GM12878 (cell line): ENCODE measurements around the gene CDK11A. TPM values are rescaled to one million over a fixed set of nuclear protein-coding genes. Genes with fewer than 3 reads are reported as not detected.

Source experiments
- ATAC-seq: fragments of 200-7000 bp; cut with Tn5 transposase; 3 replicates; pipeline ENCODE4 v1.9.1; 2020; ENCODE audit warnings: mild to moderate bottlenecking, moderate library complexity
- BruUV-seq: library from RNA; stranded (reverse); fragments of 400-500 nt; replicated peaks from 2 replicates; lab custom pipeline; 2021; lab: Mats Ljungman, UMichigan
- CTCF ChIA-PET: fragments of 300-600 bp; sonication (Branson Sonifier 250); formaldehyde crosslinking; extraction: SDS; loops from one replicate; lab custom pipeline; 2021; ENCODE audit warnings: inconsistent platforms; lab: Yijun Ruan, JAX
- POLR2A ChIA-PET: fragments of 350-600 bp; formaldehyde crosslinking; extraction: SDS; loops from one replicate; lab custom pipeline; 2021; ENCODE audit warnings: inconsistent platforms; lab: Charles Lee
- RAD21 ChIA-PET: fragments of 300-600 bp; sonication (Branson Sonifier 250); formaldehyde crosslinking; loops from one replicate; lab custom pipeline; 2023; ENCODE audit warnings: antibody characterized with exemption; ENCODE audit not compliant: unreplicated experiment; lab: Charles Lee
- SMC1A ChIA-PET: fragments of 300-600 bp; sonication (Branson Sonifier 250); formaldehyde crosslinking; loops from one replicate; lab custom pipeline; 2023; ENCODE audit not compliant: unreplicated experiment, uncharacterized antibody; lab: Charles Lee
- DNase-seq: peaks from one replicate; pipeline ENCODE4 v3.0.0-alpha.2; 2011; ENCODE audit warnings: low read depth, low spot score
- FAIRE-seq: peaks from 3 replicates; lab custom pipeline; 2011; peaks lifted over from hg19 to GRCh38; lab: Jason Lieb, UNC
- H2AFZ ChIP-seq: 2 replicates; pipeline ENCODE4 v1.6.0; 2011; ENCODE audit warnings: low read depth, low read length, control low read depth; ENCODE audit not compliant: control insufficient read depth
- H3K27ac ChIP-seq: 2 replicates; pipeline ENCODE4 v1.5.1; 2011; ENCODE audit warnings: control low read depth; ENCODE audit not compliant: control insufficient read depth, insufficient read depth
- H3K27me3 ChIP-seq, 2 experiments: replicated peaks in 1 of 2; 2 replicates each; pipeline versions ENCODE4 v1.6.0 to v1.6.1; 2011; ENCODE audit warnings: low read length in 1 of 2; ENCODE audit not compliant: control insufficient read depth in 2 of 2, insufficient read depth in 2 of 2
- H3K36me3 ChIP-seq, 2 experiments: 2 replicates each; pipeline ENCODE4 v1.5.1; 2011; ENCODE audit warnings: low read length in 1 of 2; ENCODE audit not compliant: control insufficient read depth in 2 of 2, insufficient read depth in 2 of 2
- H3K4me1 ChIP-seq: 2 replicates; pipeline ENCODE4 v1.6.1; 2011; ENCODE audit warnings: mild to moderate bottlenecking, low read length, moderate library complexity, mixed read lengths; ENCODE audit not compliant: control insufficient read depth, insufficient read depth
- H3K4me2 ChIP-seq: 2 replicates; pipeline ENCODE4 v1.6.0; 2011; ENCODE audit warnings: control low read depth; ENCODE audit not compliant: control insufficient read depth, insufficient read depth
- H3K4me3 ChIP-seq: fragments of 200-600 bp; sonication (generic); 2 replicates; pipeline ENCODE4 v1.5.1; 2016
- H3K79me2 ChIP-seq: 2 replicates; pipeline ENCODE4 v1.6.0; 2011; ENCODE audit warnings: low read length; ENCODE audit not compliant: control insufficient read depth, insufficient read depth
- H3K9ac ChIP-seq: 2 replicates; pipeline ENCODE4 v1.8.0; 2011; ENCODE audit warnings: low read length, control low read depth, mixed read lengths; ENCODE audit not compliant: control insufficient read depth, insufficient read depth
- H3K9me3 ChIP-seq: replicated peaks from 3 replicates; pipeline ENCODE4 v1.5.1; 2011; ENCODE audit warnings: mild to moderate bottlenecking, low read length; ENCODE audit not compliant: control insufficient read depth, insufficient read depth
- H4K20me1 ChIP-seq: 2 replicates; pipeline ENCODE4 v1.6.0; 2011; ENCODE audit not compliant: control insufficient read depth, insufficient read depth
- BHLHE40 ChIP-seq, 2 experiments: fragments of 450-650 bp in 1 of 2; IDR thresholded peaks; 2 replicates each; pipeline ENCODE4 v1.6.1; 2011 to 2017; ENCODE audit warnings: low read depth in 2 of 2, borderline replicate concordance in 1 of 2, improper control_type of control experiment in 1 of 2, low read length in 1 of 2, mild to moderate bottlenecking in 1 of 2
- MTA2 ChIP-seq: fragments of 450-650 bp; IDR thresholded peaks from 2 replicates; pipeline ENCODE4 v1.6.1; 2016; ENCODE audit warnings: low read depth, mild to moderate bottlenecking, moderate library complexity
- PAX8 ChIP-seq: fragments of 450-650 bp; IDR thresholded peaks from 2 replicates; pipeline ENCODE4 v1.6.1; 2017; ENCODE audit warnings: mild to moderate bottlenecking, moderate library complexity
- PML ChIP-seq: IDR thresholded peaks from 2 replicates; pipeline ENCODE4 v1.6.1; 2012; ENCODE audit warnings: low read length, inconsistent platforms
- RCOR1 ChIP-seq: conservative IDR thresholded peaks from 2 replicates; pipeline ENCODE4 v1.6.1; 2012; ENCODE audit warnings: low read depth, low read length, improper control_type of control experiment
- SP1 ChIP-seq: IDR thresholded peaks from one replicate; pipeline ENCODE4 v1.6.1; 2011; ENCODE audit warnings: low read depth, low read length
- SUPT20H ChIP-seq: IDR thresholded peaks from 2 replicates; pipeline ENCODE4 v1.6.1; 2011; ENCODE audit warnings: low read depth, mild to moderate bottlenecking, low read length, moderate library complexity, borderline replicate concordance; ENCODE audit not compliant: control insufficient read depth
- TARDBP ChIP-seq: IDR thresholded peaks from 2 replicates; pipeline ENCODE4 v1.6.1; 2016; ENCODE audit warnings: borderline replicate concordance
- TBL1XR1 ChIP-seq: IDR thresholded peaks from 2 replicates; pipeline ENCODE4 v1.6.1; 2012; ENCODE audit warnings: low read depth, low read length, improper control_type of control experiment
- WRNIP1 ChIP-seq: IDR thresholded peaks from 2 replicates; pipeline ENCODE4 v1.6.1; 2011; ENCODE audit warnings: low read depth, low read length, improper control_type of control experiment, borderline replicate concordance
- ZBTB33 ChIP-seq: fragments of 450-650 bp; IDR thresholded peaks from 2 replicates; pipeline ENCODE4 v1.6.1; 2017; ENCODE audit warnings: mild to moderate bottlenecking
- ZNF217 ChIP-seq: fragments of 450-650 bp; IDR thresholded peaks from 2 replicates; pipeline ENCODE4 v1.6.1; 2017; ENCODE audit warnings: antibody characterized with exemption, mild to moderate bottlenecking
- WGBS: methylation state at CpG from one replicate; pipeline ENCODE4 v1.1.6; 2016; ENCODE audit warnings: low lambda C conversion rate; ENCODE audit not compliant: insufficient replicate concordance, insufficient coverage; ENCODE audit errors: missing lambda C conversion rate; 5-methylcytosine and 5-hydroxymethylcytosine counted together
- in situ Hi-C: fragments of 300-500 bp; cut with MboI; formaldehyde crosslinking; loops from 9 replicates; pipeline ENCODE4 v1.14.3; 2018; ENCODE audit warnings: mixed read lengths
- intact Hi-C: fragments of 100-400 bp; cut with micrococcal nuclease; formaldehyde crosslinking; loops from one replicate; pipeline ENCODE4 v1.14.2; 2022; ENCODE audit not compliant: unreplicated experiment
- polyA plus RNA-seq, 11 experiments: library from polyadenylated mRNA; depleted of rRNA in 4 of 11; unstranded in 6 of 11; stranded (reverse) in 5 of 11; fragments of >200 nt; fragmentation: Nextera tagmentation in 4 of 11; fragmentation: Illumina TruSeq in 1 of 11; extraction: Ambion mirVana in 4 of 11; extraction: Trizol in 1 of 11; gene quantifications; 1 replicate in 1 of 11; 2 replicates in 10 of 11; pipeline versions ENCODE4 v1.2.1 to v1.2.3, GENCODE V29; 2011 to 2016; ENCODE audit warnings: inconsistent platforms in 2 of 11, missing spikeins in 2 of 11, low read depth in 1 of 11
- total RNA-seq, 4 experiments: library from RNA; depleted of rRNA in 3 of 4; stranded (reverse); fragments of >200 nt in 3 of 4; fragmentation: Illumina TruSeq in 1 of 4; extraction: Trizol in 1 of 4; gene quantifications; 2 replicates each; pipeline versions ENCODE4 v1.2.1 to v1.2.3, GENCODE V29; 2013 to 2021
- TF ChIP-seq, protein P1 (sequence below): IDR thresholded peaks from 2 replicates; pipeline ENCODE4 v1.6.1; 2011; ENCODE audit warnings: low read depth, low read length, improper control_type of control experiment, borderline replicate concordance
- TF ChIP-seq, protein P2 (sequence below): fragments of 450-650 bp; formaldehyde crosslinking; IDR thresholded peaks from 2 replicates; pipeline ENCODE4 v1.5.0; 2022; ENCODE audit warnings: mild to moderate bottlenecking, missing genetic modification characterization
- TF ChIP-seq, protein P3 (sequence below): IDR thresholded peaks from 2 replicates; pipeline ENCODE4 v1.6.1; 2012; ENCODE audit warnings: low read depth, low read length, improper control_type of control experiment

The CDK11A gene
- total and polyA plus RNA-seq, 10 of the 15 experiments (the other 5 are each of a cell fraction or from before 2014, with no cell fraction given) = 5.1 to 46.0 (median 25.9) TPM

GRCh38 chr1:1748686-1749321 is 24.6 kb upstream of the CDK11A start:
- no peak overlapping the region for H2AFZ ChIP-seq
- no peaks in the 10 kb centered on the region for H3K9me3 ChIP-seq
- no peak overlapping the region for H3K27ac ChIP-seq
- H3K4me3 ChIP-seq = no peak overlapping the region
- ATAC-seq (no peak), DNase-seq (no peak), FAIRE-seq (no peak)
- H3K79me2 ChIP-seq = no peaks in the 10 kb centered on the region
- H3K36me3 ChIP-seq = peaks cover 0 to 8% of the 10 kb centered on the region in 2 experiments; a peak in 2 of 4 replicates
- in situ Hi-C loops (no loop called here), intact Hi-C loops (no loop called here)
- H3K9ac ChIP-seq = no peak overlapping the region
- SMC1A ChIA-PET = no interaction called here
- RAD21 ChIA-PET = no interaction called here
- H3K4me1 ChIP-seq = no peaks in the 10 kb centered on the region
- POLR2A ChIA-PET = no interaction called here
- H3K4me2 ChIP-seq = no peak overlapping the region
- no TSS peak for BruUV-seq
- no peaks in the 10 kb centered on the region for H3K27me3 ChIP-seq
- no peaks in the 10 kb centered on the region for H4K20me1 ChIP-seq
- WGBS = 62% methylated on average over 18 of the region's 18 CpGs
- CTCF ChIA-PET = no interaction called here
- no peak for TF ChIP-seq TBL1XR1
- TF ChIP-seq, protein P1, sequence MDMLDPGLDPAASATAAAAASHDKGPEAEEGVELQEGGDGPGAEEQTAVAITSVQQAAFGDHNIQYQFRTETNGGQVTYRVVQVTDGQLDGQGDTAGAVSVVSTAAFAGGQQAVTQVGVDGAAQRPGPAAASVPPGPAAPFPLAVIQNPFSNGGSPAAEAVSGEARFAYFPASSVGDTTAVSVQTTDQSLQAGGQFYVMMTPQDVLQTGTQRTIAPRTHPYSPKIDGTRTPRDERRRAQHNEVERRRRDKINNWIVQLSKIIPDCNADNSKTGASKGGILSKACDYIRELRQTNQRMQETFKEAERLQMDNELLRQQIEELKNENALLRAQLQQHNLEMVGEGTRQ = no peak
- TF ChIP-seq PAX8 = no peak
- TF ChIP-seq WRNIP1 = no peak
- TF ChIP-seq MTA2 = no peak
- TF ChIP-seq ZNF217 = no peak
- TF ChIP-seq, protein P2, sequence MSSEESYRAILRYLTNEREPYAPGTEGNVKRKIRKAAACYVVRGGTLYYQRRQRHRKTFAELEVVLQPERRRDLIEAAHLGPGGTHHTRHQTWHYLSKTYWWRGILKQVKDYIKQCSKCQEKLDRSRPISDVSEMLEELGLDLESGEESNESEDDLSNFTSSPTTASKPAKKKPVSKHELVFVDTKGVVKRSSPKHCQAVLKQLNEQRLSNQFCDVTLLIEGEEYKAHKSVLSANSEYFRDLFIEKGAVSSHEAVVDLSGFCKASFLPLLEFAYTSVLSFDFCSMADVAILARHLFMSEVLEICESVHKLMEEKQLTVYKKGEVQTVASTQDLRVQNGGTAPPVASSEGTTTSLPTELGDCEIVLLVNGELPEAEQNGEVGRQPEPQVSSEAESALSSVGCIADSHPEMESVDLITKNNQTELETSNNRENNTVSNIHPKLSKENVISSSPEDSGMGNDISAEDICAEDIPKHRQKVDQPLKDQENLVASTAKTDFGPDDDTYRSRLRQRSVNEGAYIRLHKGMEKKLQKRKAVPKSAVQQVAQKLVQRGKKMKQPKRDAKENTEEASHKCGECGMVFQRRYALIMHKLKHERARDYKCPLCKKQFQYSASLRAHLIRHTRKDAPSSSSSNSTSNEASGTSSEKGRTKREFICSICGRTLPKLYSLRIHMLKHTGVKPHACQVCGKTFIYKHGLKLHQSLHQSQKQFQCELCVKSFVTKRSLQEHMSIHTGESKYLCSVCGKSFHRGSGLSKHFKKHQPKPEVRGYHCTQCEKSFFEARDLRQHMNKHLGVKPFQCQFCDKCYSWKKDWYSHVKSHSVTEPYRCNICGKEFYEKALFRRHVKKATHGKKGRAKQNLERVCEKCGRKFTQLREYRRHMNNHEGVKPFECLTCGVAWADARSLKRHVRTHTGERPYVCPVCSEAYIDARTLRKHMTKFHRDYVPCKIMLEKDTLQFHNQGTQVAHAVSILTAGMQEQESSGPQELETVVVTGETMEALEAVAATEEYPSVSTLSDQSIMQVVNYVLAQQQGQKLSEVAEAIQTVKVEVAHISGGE (CRISPR knock-in tag) = no peak
- TF ChIP-seq, protein P3, sequence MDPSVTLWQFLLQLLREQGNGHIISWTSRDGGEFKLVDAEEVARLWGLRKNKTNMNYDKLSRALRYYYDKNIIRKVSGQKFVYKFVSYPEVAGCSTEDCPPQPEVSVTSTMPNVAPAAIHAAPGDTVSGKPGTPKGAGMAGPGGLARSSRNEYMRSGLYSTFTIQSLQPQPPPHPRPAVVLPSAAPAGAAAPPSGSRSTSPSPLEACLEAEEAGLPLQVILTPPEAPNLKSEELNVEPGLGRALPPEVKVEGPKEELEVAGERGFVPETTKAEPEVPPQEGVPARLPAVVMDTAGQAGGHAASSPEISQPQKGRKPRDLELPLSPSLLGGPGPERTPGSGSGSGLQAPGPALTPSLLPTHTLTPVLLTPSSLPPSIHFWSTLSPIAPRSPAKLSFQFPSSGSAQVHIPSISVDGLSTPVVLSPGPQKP = no peak
- no peak for TF ChIP-seq SUPT20H
- no peak for TF ChIP-seq ZBTB33
- no peak for TF ChIP-seq TARDBP
- no peak for TF ChIP-seq PML
- TF ChIP-seq SP1 = no peak
- TF ChIP-seq BHLHE40 (IDR thresholded peaks at IDR 0.05; ENCODE audit: borderline replicate concordance in 1 of 2, low read depth in 2 of 2, low read length in 1 of 2) = no peak
- no peak for TF ChIP-seq RCOR1
